ENCODE measurements around the gene FNBP1.
"Not testable (repeated sequence)": the region's sequence is repeated elsewhere in the genome, so short reads cannot be mapped to it uniquely, and the experiment has no call there.

The FNBP1 gene

GRCh38 chr9:130043654-130044623 lies 950 bp upstream of the FNBP1 start:
- peak; percentile 44 for DNase-seq

GRCh38 chr9:130042406-130042884 lies 544 bp downstream of the FNBP1 start:
- no peak for DNase-seq

- no peak for DNase-seq
Measured at GRCh38 chr9:130041648-130042405, 1.2 kb downstream of the FNBP1 start.

- no peak for DNase-seq
Measured at GRCh38 chr9:130040984-130041647, 1.9 kb downstream of the FNBP1 start.

GRCh38 chr9:130039528-130040147 lies 3.4 kb downstream of the FNBP1 start:
- DNase-seq = peak; percentile 9

- no peak for DNase-seq
Measured at GRCh38 chr9:130036099-130036498, 6.9 kb downstream of the FNBP1 start.

GRCh38 chr9:130034570-130034969 lies 8.4 kb downstream of the FNBP1 start:
- no peak for DNase-seq

GRCh38 chr9:130030651-130031127 lies 12.3 kb downstream of the FNBP1 start:
- no peak for DNase-seq

GRCh38 chr9:130029223-130029973 lies 13.6 kb downstream of the FNBP1 start:
- DNase-seq = no peak

- no peak for DNase-seq
Measured at GRCh38 chr9:130028493-130029222, 14.3 kb downstream of the FNBP1 start.

- no peak for DNase-seq
Measured at GRCh38 chr9:130027533-130028365, 15.2 kb downstream of the FNBP1 start.

- DNase-seq = no peak
Measured at GRCh38 chr9:130026583-130027340, 16.2 kb downstream of the FNBP1 start.

GRCh38 chr9:130024597-130024994 lies 18.4 kb downstream of the FNBP1 start:
- no peak for DNase-seq

GRCh38 chr9:130023994-130024596 lies 18.9 kb downstream of the FNBP1 start:
- no peak for DNase-seq

GRCh38 chr9:130023144-130023787 lies 19.7 kb downstream of the FNBP1 start:
- DNase-seq = no peak

GRCh38 chr9:130022566-130023143 lies 20.3 kb downstream of the FNBP1 start:
- no peak for DNase-seq

GRCh38 chr9:130021842-130022241 lies 21.1 kb downstream of the FNBP1 start:
- not testable (repeated sequence) for DNase-seq

- DNase-seq = no peak
Measured at GRCh38 chr9:130021123-130021522, 21.9 kb downstream of the FNBP1 start.
